Measurements from ENCODE around the gene SUN5. TPM values are rescaled to one million over a fixed set of nuclear protein-coding genes. Genes with fewer than 3 reads are reported as not detected.

The SUN5 gene
- total RNA-seq, 4 donors from 2014 or later, result not detected

DNA sequence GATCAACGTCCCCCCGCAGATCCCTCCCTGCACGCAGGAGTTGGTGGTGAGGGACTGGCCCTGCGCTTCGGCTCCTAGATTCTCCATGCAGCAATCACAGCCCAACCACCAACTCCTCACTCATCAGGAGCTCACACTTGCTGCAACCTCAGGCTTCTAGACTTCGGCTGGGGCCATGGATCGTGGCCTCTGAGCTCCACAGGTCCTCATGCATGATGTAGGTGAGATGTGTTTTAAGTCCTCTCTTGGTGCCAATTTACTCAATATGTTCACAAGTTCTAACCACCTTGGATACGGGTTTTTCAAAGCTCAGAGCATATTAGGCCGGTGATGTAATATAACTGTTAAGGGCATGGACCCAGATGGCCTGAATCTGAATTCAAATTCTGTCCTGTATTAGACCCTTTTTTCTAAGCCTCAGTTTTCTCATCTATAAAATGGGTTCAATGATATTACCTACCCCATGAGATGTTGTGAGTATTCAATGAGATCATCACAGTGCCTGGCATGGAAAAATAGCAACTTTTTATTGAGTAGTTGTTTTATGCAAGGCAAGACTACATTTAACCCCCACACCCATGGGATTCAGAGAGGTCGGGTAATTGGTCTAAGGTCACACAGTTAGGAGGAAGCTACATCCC lies 31.0 kb downstream of the SUN5 start:
- in situ Hi-C loops (cut with MboI; ENCODE audit: low sequenced_read_pairs in 4 of 4), result no loop called here
- intact Hi-C loops (cut with DNase I; ENCODE audit: low total_unique reads), result no loop called here
- Histone ChIP-seq H3K4me3 (no peak overlapping the region), H3K4me1 (no peaks in the 10 kb centered on the region), H3K27me3 (no peaks in the 10 kb centered on the region), H3K9me3 (no peaks in the 10 kb centered on the region), H3K27ac (no peak overlapping the region), H3K36me3 (no peaks in the 10 kb centered on the region)
- TF ChIP-seq POLR2A (IDR thresholded peaks at IDR 0.05), result no peak
- TF ChIP-seq, protein P1, sequence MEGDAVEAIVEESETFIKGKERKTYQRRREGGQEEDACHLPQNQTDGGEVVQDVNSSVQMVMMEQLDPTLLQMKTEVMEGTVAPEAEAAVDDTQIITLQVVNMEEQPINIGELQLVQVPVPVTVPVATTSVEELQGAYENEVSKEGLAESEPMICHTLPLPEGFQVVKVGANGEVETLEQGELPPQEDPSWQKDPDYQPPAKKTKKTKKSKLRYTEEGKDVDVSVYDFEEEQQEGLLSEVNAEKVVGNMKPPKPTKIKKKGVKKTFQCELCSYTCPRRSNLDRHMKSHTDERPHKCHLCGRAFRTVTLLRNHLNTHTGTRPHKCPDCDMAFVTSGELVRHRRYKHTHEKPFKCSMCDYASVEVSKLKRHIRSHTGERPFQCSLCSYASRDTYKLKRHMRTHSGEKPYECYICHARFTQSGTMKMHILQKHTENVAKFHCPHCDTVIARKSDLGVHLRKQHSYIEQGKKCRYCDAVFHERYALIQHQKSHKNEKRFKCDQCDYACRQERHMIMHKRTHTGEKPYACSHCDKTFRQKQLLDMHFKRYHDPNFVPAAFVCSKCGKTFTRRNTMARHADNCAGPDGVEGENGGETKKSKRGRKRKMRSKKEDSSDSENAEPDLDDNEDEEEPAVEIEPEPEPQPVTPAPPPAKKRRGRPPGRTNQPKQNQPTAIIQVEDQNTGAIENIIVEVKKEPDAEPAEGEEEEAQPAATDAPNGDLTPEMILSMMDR (IDR thresholded peaks at IDR 0.05 in 4 of 5, conservative IDR thresholded peaks at IDR 0.05 in 1 of 5), result no peak
- DNase-seq (no peak), ATAC-seq (no peak)

GRCh38 chr20:32972181-32973076 lies 31.8 kb downstream of the SUN5 start:
- H3K27me3 ChIP-seq, result no peaks in the 10 kb centered on the region
- no peaks in the 10 kb centered on the region for H3K36me3 ChIP-seq
- no peak for TF ChIP-seq POLR2A (IDR thresholded peaks at IDR 0.05)
- TF ChIP-seq, protein P1 (IDR thresholded peaks at IDR 0.05 in 4 of 5, conservative IDR thresholded peaks at IDR 0.05 in 1 of 5), result no peak
- H3K27ac ChIP-seq, result no peak overlapping the region
- in situ Hi-C loops (cut with MboI; ENCODE audit: low sequenced_read_pairs in 4 of 4), result no loop called here
- H3K4me1 ChIP-seq, result no peaks in the 10 kb centered on the region
- DNase-seq (no peak), ATAC-seq (no peak)
- H3K4me3 ChIP-seq, result no peak overlapping the region
- intact Hi-C loops (cut with DNase I; ENCODE audit: low total_unique reads), result no loop called here
- H3K9me3 ChIP-seq, result no peaks in the 10 kb centered on the region

- Histone ChIP-seq H3K27ac (no peak overlapping the region), H3K4me1 (no peaks in the 10 kb centered on the region)
- no peak for DNase-seq
Observed at GRCh38 chr20:32971703-32972161, 32.5 kb downstream of the SUN5 start.

GRCh38 chr20:32970973-32971300 lies 33.3 kb downstream of the SUN5 start:
- Histone ChIP-seq H3K4me3 (no peak overlapping the region), H3K4me1 (no peaks in the 10 kb centered on the region), H3K36me3 (no peaks in the 10 kb centered on the region), H3K9me3 (no peaks in the 10 kb centered on the region), H3K27ac (no peak overlapping the region), H3K27me3 (no peaks in the 10 kb centered on the region)
- no peak for ATAC-seq
- no peak for DNase-seq
- intact Hi-C loops (cut with DNase I; ENCODE audit: low total_unique reads), result no loop called here
- in situ Hi-C loops (cut with MboI; ENCODE audit: low sequenced_read_pairs in 4 of 4), result no loop called here
- no peak for TF ChIP-seq POLR2A (IDR thresholded peaks at IDR 0.05)
- TF ChIP-seq, protein P1 (IDR thresholded peaks at IDR 0.05 in 4 of 5, conservative IDR thresholded peaks at IDR 0.05 in 1 of 5), result no peak

More at GRCh38 chr20:32971703-32972161, 32.5 kb downstream of the SUN5 start:
- no peaks in the 10 kb centered on the region for H3K27me3 ChIP-seq
- TF ChIP-seq, protein P1 (IDR thresholded peaks at IDR 0.05 in 4 of 5, conservative IDR thresholded peaks at IDR 0.05 in 1 of 5), result no peak
- no peak for TF ChIP-seq POLR2A (IDR thresholded peaks at IDR 0.05)
- H3K9me3 ChIP-seq, result no peaks in the 10 kb centered on the region
- ATAC-seq, result no peak
- no peaks in the 10 kb centered on the region for H3K36me3 ChIP-seq
- intact Hi-C loops (cut with DNase I; ENCODE audit: low total_unique reads) (no loop called here), in situ Hi-C loops (cut with MboI; ENCODE audit: low sequenced_read_pairs in 4 of 4) (no loop called here)
- H3K4me3 ChIP-seq, result no peak overlapping the region
